Head of caudate nucleus (tissue), 42 donors: ENCODE results near the gene AMBRA1.
A peak's percentile ranks its signal among the peaks of the same experiment; 100 is the strongest.
"Not testable (repeated sequence)": the region's sequence is repeated elsewhere in the genome, so short reads cannot be mapped to it uniquely, and the experiment has no call there.

Source experiments
- DNase-seq, 42 donors: peaks; one replicate each; pipeline versions ENCODE4 v3.0.0 to v3.0.0-alpha.2; 2020 to 2021; ENCODE audit warnings: mixed read lengths in 7 of 42
- intact Hi-C: fragments of 100-400 bp; cut with DNase I; formaldehyde crosslinking; loops from one replicate; pipeline ENCODE4 v1.15.0; 2022

Gene AMBRA1

DNA sequence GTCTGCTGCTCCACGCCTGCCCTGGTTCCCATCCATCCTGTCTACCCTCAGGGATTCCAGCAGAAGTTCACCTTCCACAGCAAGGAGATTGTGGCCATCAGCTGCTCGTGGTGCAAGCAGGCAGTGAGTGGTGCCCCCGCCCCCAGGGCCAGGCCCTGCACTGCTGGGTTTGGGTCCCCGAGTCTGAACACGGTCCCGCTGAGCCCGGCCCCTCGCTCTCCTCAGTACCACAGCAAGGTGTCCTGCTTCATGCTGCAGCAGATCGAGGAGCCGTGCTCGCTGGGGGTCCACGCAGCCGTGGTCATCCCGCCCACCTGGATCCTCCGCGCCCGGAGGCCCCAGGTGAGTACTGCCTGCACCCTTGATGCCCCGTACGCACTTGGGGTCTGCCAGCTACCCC lies 222.6 kb downstream of the AMBRA1 start:
- DNase-seq, intact Hi-C loops: not testable (repeated sequence)

DNA sequence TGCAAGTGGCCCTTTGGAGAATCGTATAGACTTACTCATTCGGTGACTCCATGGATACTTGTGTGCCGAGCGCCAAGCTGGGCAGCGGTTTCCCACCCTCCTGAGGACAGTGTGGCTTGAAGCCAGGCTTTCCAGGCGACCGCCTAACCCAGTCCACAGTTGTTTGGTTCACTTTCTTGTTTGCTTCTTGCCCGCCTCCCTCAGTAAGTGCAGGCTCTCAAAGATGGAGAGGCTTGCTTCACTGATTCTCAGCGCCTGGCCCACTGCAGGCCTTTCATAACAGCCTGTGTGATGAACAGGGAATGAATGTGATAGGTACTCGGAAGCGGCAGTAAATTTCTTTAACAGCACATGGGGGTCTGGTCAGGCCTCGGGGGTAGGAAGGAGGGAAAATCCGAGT lies 223.6 kb downstream of the AMBRA1 start:
- no peak for DNase-seq
- intact Hi-C loops = no loop called here

DNA sequence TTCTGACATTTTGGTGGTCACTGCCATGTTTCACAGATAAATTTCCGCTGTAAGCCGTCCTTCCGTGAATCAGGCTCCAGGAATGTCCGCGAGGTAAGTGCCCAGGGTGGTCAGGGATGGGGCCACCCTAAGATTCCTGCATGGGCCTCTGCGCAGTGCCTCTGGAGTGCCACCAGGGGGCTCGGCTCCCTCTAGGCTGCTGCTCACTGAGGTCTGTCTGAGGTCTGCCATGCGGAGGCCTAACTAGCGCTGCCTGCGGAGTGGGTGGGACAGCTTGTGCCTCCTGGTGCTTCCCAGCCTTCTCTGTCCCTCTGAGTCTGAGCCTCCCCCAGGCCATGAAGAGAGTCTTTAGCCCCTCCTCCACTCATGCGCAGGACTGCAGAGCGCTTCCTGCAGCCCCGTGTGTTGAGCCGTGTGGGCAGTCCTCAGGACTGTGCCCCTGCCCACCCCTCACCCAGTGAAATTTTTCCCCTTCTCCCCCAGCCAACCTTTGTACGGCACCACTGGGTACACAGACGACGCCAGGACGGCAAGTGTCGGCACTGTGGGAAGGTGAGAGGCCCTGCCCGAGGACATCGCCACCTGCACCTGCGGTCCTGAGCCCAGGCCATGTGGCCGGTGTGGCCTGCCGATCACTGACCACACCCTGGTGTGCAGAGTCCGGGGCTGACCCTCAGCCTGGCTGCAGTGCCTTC lies 224.2 kb downstream of the AMBRA1 start:
- peak in 14 of 42 donors; percentile 25 to 78 (median 66) for DNase-seq
- intact Hi-C loops = no loop called here

DNA sequence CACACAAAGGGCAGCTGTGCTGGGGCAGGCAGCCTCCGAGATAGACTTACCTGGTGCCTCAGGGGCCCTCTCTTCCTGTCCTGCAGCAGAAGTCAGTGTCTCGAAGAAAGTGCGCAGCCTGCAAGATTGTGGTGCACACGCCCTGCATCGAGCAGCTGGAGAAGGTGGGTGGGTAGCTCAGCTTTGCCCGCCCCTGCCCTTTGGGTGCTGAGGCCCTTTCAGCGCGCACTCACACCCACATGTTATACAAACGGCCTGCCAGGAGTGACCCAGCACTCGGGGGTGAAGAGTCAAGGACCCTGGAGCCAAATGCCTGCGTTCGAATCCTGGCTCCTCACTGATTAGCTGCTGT lies 225.9 kb downstream of the AMBRA1 start:
- intact Hi-C loops = no loop called here
- no peak for DNase-seq

DNA sequence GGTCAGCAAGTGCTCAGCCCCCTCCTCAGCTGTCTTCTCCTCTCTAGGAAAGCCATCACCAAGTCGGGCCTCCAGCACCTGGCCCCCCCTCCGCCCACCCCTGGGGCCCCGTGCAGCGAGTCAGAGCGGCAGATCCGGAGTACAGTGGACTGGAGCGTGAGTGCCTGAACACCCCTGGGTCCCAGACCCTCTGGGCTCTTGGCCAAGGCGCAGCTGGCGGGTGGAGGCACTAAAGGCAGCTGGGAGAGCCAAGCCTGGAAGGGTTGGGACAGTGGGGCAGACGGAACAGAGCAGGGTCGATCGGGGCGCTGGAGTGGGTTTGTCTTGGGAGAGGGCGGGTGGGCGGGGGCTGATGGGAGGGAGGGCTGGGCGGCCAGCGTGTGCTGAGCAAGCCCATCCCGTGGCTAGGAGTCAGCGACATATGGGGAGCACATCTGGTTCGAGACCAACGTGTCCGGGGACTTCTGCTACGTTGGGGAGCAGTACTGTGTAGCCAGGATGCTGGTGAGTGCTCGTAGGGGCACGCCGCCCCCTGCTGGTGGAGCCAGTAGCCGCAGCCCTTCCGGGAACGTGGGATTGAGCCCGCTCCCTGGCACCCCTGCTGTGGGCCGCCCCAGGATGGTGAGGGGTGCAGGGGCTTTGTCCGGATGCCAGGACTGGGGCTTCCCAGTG lies 226.4 kb downstream of the AMBRA1 start:
- intact Hi-C loops = no loop called here
- peak in 41 of 42 donors; percentile 68 to 93 (median 81) for DNase-seq

DNA sequence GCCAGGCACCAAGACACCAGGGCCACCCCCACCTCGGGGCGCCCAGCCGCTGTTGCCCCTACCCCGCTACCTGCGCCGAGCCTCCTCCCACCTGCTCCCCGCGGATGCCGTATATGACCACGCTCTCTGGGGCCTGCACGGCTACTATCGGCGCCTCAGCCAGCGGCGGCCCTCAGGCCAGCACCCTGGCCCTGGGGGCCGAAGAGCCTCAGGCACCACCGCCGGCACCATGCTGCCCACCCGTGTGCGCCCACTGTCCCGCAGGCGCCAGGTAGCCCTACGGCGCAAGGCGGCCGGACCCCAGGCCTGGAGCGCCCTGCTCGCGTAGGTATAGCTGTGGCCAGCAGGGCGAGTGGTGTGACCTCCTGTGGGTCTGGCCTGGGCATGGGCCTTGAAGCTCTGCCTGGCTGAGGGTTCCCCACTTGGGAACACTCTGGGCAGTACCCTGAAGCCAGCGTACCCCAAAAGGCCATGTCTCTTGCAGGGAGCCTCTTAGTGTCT lies 227.1 kb downstream of the AMBRA1 start:
- DNase-seq = no peak
- intact Hi-C loops = no loop called here

DNA sequence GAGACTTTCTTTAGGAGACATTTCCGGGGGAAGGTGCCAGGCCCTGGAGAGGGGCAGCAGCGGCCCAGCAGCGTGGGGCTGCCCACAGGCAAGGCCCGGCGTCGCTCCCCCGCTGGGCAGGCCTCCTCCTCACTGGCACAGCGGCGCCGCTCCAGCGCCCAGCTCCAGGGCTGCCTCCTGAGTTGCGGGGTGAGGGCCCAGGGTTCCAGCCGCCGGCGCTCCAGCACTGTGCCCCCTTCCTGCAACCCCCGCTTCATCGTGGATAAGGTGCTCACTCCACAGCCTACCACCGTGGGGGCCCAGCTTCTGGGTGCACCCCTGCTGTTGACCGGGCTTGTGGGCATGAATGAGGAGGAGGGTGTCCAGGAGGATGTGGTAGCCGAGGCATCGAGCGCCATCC lies 227.6 kb downstream of the AMBRA1 start:
- intact Hi-C loops = no loop called here
- no peak for DNase-seq

DNA sequence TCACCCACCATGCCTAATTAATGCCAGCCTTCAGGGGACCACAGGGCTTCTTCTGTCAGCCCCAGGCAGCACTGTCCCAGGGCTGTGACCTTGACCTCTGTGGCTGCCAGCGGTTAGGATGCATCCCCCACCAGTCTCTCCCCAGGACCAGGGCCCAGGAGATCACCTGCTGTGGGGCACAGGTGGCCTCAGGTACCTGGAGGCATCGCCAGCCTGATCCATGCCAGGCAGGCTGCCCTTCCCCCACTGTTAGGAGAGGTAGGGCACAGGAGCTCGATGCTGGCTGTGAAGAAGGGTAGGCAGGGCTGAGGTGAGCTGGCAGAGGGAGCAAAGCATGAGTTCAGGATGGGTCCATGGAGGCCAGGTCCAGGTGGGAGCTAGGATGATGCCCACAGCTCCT lies 229.0 kb downstream of the AMBRA1 start:
- intact Hi-C loops = no loop called here
- DNase-seq = no peak

DNA sequence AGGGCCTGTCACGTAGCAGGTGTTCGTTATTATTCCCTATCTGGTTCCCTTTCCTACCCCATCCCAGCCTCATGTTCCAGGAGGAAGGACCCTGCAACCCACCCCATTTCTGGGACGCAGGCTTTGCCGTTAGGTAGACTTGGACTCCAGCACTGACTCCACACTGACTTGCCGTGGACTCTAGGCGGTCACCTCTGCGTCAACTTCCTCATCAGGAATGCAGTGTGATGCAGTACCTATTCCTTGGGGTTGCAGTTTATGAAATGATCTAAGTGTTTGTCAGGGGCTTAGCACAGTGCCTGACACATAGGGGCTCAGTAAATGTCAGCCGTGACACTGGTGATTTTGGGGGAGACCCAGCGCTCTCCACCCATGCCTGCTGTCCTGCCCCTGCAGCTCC lies 229.8 kb downstream of the AMBRA1 start:
- intact Hi-C loops = no loop called here
- no peak for DNase-seq

DNA sequence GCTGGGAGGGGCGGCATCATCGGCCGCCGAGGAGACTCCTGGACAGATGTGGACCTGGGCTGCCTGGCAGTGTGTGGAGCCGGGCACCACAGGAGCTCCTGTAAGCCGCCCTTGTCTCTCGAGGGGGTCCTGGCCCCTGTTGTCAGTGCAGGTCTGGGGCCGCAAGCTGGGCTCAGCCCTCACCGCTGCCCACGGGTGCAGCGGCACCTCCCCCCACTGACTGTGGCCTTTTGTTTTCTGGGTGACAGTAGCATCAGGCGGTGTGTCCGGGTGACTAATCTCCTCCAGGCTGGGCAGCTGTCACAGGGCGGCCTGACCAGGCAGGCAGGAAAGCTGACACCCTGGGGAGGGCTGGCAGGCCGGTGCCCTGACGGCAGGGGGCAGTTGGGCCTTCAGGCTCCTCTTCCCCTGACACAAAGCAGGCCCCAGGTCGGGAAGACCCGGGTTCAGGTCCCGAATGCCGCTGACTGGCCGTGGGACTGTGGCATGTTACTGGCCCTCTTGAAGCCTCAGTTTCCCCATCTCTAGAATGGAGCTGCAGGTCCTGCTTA lies 230.3 kb downstream of the AMBRA1 start:
- intact Hi-C loops = no loop called here
- DNase-seq = peak in 39 of 42 donors; percentile 56 to 94 (median 79)

DNA sequence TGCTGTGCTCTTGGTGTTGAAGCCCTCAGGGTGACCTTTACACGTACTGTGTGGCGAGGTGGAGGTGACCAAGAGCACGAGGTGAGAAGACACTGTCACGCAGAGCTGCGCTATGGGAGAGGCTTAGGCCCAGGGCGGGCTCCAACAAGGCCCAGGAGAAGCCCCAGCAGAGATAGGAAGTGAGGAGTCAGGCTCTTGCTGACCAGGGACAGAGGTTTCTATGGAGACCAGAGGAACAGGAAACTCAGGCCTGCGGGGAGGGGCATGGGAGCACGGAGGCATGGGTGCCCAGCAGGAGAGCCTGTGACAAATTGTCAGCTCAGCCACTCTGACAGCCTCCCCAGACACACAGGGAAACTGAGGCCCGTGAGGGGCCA lies 230.8 kb downstream of the AMBRA1 start:
- DNase-seq = peak in 28 of 42 donors; percentile 40 to 82 (median 62)

DNA sequence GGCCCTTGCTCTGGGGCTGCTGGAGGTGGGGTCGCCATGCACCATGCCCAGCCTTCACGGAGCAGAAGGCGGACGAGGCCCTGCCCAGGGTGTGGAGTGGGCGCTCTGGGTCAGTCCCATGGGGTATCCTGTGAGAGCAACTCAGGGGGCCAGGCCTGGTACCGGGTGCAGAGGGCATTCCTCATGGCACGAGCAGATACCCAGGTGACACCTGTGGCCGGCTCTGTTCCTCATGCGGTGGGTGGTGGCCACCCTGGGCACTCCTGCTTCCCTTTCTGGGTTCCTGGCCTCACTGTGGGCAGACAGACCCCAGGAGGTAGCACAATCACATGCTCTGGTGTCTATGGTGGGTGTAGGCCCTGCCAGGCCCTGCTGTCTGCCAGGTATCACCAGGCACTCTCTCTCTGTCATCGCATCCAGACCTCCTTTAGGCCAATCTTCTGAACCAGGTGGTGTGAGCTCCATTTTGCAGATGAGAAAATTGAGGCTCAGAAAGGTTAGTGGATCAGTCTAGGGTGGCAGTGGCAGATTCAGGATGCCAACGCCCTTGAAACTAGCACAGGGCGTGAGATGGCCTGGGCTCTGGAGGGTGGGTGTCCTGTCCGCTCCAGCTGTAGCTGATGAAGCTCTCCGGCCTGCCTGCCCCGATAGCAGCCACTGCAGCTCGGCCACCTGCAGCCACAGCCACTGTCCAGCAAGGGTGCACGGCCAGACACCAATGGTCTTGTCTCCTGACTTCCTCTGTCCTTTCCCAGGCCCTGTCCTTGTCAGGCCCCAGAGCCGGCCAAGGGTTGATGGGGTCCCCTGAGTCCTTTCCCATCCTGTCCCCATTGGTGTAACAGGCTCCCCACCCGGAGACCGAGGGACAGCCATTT lies 231.4 kb downstream of the AMBRA1 start:
- intact Hi-C loops = no loop called here
- no peak for DNase-seq

More for the DNA sequence above, 230.8 kb downstream of the AMBRA1 start:
- intact Hi-C loops = no loop called here

DNA sequence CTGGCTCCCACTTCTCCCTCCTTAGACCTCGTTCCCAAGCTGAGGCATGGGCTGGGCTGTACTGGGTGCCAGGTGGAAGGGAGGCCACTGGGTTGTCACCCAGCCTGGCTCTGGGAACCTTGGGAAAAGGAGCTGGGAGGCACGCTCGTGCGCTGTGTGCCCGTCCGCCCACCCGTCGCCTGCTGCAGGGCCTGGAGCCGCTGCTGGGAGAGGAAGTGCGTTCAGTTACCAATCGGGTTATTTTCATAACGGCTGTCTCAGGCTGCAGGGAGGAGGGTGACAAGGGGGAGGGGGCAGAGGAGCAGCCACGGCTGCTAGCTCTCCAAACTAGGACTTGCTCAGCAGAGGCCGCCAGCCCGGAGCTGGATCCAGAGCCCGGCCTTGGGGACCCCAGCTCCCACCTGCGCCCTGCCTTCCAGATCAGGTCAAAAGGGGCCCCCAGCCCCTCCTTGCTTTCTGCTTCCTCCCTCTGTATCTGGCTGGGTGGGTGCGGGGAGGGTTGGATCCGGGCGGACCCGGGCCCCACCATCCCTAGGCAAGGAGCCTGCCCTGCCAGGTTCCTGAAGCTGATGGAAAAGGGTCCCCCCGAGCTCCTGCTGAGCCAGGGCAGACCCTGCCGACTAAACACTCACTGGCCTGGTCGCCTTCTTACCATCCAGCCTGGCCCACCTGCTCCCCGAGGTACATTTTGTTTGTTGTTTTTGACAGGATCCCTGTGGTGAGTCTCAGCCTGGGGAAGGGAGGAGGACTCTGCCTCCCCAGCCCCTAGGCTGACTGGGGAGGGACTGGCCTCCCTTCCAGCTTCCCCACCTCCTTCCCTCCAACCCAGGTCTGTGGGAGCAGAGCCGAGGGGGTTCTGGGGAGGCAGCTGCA lies 232.3 kb downstream of the AMBRA1 start:
- DNase-seq = peak in 41 of 42 donors; percentile 40 to 90 (median 76)
- intact Hi-C loops = no loop called here

DNA sequence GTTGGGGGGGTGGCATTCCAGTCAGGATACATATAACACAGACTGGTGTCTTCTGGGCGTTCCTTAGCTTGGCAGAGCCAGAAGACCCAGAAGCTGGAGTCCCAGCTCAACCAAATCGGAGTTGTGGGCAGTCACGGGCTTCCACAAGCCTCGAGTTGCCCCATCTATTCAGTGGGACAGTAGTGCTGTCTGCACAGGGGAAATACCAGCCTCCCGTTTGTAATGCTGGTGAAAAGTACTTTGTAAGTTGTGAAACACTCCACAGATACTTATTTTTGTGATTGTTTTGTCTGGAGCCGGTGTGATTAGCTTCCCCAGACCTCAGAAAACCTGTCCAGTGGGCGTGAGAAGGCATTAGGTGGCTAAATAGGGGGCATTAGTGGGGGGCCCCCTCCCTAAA lies 232.9 kb downstream of the AMBRA1 start:
- DNase-seq = no peak
- intact Hi-C loops = no loop called here

DNA sequence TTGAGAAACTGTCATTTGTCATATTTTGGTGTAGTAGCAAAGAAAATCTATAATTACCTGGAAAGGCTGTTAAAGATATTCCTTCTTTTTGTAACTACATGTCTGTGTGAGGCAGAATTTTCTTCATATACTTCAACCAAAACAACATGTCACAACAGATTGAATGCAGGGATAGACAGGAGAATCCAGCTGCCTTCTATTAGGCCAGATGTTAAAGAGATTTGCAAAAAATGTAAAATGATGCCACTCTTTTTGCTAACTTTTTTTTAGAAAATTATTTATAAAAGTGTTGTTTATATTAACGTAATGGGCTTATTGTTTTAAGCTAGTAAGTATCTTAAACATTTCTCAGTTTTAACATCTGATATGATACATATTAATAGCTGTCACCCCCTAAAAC lies 233.9 kb downstream of the AMBRA1 start:
- intact Hi-C loops = no loop called here
- DNase-seq = no peak

DNA sequence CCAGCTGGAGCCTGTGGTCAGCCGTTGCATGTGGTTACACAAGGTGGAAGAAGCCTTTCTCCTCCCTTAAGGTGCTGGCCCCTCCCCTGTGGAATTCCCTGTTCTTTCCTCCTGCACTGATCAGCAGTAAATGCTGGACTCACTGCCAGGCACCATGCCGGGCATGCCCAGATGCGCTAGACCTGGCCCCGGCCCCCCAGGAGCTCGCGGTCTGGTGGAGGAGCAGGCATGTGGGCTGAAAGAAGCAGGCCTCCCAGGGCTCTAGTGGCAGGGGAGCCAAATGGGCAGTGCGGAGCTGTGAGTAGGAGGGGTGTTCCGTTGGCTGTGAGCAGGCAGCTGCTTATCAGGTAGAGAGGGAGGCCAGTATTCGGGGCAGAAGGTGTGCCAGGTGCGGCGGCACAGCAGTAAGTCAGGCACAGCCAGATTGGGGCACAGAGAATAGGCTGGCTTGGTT lies 236.3 kb downstream of the AMBRA1 start:
- intact Hi-C loops = no loop called here
- DNase-seq = no peak

DNA sequence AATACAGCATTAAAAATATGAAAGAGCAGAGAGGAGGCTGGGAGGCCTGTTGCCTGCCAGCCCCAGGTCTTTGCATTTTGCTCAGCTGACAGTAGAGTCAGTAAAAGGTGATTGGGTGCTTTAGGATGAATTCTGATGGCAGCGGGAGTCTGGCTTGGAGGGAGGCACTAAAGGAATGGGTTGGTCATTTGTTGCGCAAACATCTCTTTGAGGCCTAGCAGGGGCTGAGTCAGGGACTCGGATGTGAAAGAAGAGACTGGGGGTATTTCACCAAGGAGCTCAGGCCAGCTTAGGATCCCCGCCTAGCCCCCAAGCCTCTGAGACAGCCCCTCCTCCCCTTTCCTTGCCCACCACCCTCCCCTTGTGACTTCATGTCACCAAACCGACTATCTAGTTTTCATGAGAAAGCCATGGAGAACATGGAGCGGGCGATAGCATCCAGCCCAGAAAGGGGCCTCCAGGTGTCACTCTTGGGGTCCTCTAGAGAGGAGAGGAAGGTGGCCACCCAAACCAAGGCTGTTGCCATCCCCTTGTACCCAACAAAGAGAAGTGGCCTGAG lies 236.8 kb downstream of the AMBRA1 start:
- intact Hi-C loops = no loop called here
- DNase-seq = peak in 1 of 42 donors; percentile 49

DNA sequence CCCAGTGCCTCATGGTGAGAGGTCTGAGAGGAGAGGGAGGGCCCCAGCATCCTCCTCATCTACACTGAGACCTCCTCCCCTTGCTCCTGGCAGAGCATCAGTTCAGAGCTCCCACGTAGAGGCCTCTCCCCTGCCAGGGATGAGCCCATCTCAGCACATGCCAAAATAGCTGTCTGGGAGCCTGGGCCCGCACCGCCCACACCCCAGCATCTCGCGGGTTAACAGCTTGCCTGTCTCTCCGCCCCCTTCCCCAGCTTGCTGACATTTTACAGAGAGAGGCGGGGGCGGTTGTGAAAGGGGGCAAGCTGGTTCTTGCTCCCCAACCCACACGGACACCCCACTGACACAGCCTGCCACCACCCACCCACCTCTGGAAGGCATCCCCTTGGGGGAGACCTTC lies 240.1 kb downstream of the AMBRA1 start:
- intact Hi-C loops = no loop called here
- peak in 29 of 42 donors; percentile 47 to 88 (median 66) for DNase-seq
